GM21786 (cell line): Measurements from ENCODE around the gene FGF4.

Experiments
- ATAC-seq: cut with Tn5 transposase; IDR thresholded peaks from one replicate; pipeline ENCODE4 v1.9.1; 2021; ENCODE audit not compliant: unreplicated experiment

Gene FGF4

GRCh38 chr11:69775163-69775755, at the start of gene FGF4:
Gene FGF4, minus strand, starts transcription at chr11:69775341. Its CDS starts 257 bp downstream, at chr11:69775084.
- ATAC-seq: no peak

DNA sequence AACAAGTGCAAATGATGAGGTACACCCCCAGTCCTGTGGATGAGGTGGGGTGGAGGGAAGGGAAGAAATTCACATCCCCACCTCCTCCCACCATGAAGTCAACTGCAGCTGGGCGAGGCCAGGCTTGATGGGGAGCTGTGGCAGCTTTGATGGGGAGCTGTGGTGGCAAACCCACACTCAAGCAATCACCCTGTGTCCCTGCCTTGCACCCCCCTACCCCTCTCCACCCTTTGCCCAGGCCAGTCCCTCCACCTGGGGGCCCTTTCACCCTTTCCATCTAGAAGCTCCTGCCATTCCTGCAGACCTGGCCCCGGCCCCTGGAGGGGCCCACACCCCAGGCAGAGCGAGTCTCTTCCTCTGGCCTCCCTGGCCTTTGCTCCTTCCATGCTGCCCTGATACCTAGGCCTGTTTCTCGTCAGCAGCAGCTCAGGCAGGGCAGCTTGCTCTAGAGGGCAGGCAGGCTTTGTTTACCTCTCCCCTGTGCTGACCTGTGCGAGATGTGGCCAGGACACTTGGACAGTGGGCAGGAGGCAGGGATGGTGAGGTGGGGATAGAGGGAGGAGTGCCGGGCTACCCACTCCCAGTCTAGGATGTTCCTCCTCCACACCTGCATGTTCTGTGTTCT, 48.6 kb upstream of the FGF4 start:
- ATAC-seq: no peak

GRCh38 chr11:69822676-69823494, 47.7 kb upstream of the FGF4 start:
- no peak for ATAC-seq

GRCh38 chr11:69821511-69822040, 46.4 kb upstream of the FGF4 start:
- no peak for ATAC-seq

DNA sequence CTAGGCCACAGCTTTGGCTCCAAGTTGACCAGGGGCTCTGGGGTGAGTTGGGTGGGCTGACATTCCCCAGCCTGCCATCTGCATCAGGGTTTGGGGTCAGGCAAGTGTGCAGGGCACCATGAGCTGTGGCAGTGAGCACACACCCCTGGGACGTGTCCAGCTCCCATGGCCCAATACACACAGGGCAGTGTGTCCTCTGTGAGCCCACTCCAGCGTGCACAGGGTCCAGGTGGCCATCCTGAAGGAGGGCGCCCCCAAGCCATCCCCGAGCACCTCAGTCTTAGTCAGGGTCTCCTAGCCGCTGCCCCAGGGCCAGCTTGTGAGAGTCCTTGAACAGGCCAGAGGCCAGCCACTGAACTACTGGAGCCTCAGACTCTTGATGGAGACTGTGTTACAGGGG, 45.3 kb upstream of the FGF4 start:
- no peak for ATAC-seq

DNA sequence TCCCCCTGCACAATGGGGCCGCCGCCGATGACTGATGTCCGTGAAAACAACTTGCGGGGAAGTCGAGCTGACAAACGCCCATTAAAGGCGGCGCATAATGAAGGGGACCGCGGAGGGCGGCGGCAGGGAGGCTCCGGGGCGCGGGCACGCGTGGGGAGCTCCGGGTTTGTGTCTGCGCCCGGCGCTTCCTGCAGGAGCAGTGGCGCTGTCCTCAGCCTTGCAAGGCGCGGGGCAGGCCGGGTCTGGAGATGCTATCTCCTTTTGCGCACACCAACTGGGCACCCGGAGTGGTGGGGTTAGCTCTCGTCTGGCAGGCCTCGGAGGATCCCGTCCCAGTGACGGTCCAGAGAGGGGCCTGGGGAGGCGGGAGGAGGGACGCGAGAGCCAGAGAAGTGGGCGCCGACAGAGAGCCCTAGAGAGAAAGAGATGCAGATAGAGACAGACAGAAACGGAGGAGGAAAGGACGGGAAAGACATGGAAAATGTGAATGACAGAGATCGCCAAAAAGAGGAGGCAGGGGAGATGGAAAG, 44.5 kb upstream of the FGF4 start:
- ATAC-seq: no peak

DNA sequence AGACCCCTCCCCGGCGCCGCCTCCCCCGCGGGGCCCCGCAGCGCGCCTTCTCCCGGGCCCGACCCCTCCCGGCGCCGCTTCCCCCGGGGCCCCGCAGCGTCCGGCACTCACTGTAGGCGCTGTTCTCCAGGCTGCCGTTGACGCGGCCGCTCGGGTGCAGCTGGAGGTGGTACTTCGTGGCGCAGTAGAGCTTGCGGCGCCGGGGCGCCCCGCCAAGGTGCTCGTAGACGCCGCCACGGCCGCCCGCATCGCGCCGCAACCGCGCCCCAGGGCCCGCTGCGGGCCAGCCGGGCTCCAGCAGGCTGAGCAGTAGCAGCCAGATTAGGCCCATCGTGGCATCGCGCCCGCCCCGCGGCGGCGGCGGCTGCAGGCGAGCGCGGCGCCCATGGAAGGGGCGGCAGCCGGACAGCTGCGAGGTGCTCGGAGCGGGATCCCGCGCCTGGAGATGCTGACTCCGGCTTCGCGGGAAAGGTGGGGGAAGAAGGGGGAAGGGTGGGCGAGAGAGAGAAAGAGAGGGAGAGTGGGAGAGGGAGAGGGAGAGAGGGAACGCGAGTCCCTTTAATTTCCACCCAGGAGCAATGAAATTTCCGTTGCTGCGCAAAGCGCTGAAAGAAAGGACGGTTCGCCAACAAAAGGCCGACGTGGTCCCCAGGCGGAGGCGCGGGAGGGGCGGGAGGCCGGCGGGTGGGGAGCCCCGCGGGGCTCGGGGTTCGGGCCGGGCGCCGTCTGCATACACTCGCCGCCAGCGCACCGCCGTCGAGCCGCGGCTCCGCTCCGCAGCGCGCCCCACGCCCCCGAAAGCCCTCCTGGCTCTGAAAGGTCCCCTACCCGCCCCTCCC, 43.7 kb upstream of the FGF4 start, which contains the start of gene FGF3:
Gene FGF3 (minus strand): TSS at position 814 of the 839 bp plus-strand sequence. CDS start 483 bp downstream, at position 331.
- no peak for ATAC-seq

DNA sequence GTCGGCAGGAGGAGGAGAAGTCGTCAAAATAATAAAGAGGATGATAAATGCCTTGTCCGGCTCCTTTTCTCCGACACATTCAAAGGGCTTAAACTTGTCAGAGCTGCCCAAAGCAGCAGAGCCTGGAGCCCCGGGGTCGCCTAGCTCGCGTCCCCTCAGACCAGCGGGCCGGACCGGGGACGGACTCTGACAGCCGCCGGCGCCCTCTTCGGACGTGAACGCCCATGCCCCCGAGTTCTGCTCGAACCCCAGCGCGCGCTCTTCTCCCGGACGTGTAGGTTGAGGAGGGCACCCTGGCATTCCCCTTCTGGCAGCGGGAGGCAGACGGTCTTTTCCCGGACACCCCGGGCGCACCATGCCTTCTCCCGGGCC, 43.1 kb upstream of the FGF4 start:
- no peak for ATAC-seq

- ATAC-seq: no peak
These were observed 42.4 kb upstream of the FGF4 start for GRCh38 chr11:69817265-69818230.

DNA sequence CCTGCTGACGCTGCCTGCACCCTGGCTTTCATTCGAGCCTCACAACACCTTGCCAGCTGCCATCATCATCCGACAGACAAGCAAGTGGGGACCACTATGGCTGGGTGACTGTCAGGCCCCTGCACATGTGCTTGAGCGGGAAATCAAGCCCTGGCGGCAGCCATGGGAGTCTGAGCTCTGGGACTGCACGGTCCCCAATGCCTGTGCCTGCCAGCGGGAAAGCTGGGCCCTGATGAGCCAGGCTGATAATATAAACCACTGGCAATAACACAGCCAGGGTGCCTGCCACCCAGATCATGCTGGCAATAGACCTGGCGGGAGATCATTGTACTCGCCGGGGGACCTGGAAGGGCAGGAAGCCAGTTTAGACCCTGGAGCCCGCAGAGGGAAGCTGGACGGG, 41.5 kb upstream of the FGF4 start:
- ATAC-seq: no peak

GRCh38 chr11:69815973-69816372, 40.8 kb upstream of the FGF4 start:
- no peak for ATAC-seq

DNA sequence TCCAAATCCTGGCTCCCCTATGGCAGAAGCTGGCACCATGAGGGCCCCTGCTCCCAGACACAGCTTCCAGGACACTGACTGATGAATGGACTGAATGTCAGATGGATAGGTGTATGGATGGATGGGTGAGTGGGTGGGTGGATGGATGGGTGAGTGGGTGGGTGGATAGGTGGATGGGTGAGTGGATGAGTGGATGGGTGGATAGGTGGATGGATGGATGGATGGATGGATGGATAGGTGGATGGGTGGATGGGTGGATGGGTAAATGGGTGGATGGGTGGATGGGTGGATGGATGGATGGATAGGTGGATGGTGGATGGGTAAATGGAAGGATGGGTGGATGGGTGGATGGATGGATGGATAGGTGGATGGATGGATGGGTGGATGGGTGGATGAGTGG, 39.8 kb upstream of the FGF4 start:
- no peak for ATAC-seq

- ATAC-seq: no peak
These were observed 39.3 kb upstream of the FGF4 start for GRCh38 chr11:69814411-69814810.

DNA sequence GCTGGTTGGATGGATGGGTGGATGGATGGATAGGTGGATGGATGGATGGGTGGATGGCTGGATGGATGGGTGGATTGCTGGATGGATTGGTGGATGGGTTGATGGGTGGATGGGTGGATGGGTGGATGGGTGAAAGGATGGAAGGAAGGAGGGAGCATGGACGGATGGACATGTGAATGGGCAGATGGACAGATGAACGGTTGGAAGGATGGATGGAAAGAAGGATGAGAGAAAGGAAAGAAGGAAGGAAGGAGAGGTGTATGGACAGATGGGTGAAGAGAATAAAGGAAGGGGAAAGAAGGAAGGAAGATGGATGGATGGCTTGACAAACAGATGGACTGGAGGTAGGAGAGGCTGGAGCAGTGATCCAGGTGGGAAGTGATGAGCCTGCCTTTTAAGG, 38.7 kb upstream of the FGF4 start:
- ATAC-seq: no peak

GRCh38 chr11:69812946-69813345, 37.8 kb upstream of the FGF4 start:
- ATAC-seq: no peak

GRCh38 chr11:69812256-69812655, 37.1 kb upstream of the FGF4 start:
- ATAC-seq: no peak

- ATAC-seq: no peak
These were observed 36.3 kb upstream of the FGF4 start for GRCh38 chr11:69811431-69811830.

GRCh38 chr11:69810289-69811118, 35.4 kb upstream of the FGF4 start:
- no peak for ATAC-seq

DNA sequence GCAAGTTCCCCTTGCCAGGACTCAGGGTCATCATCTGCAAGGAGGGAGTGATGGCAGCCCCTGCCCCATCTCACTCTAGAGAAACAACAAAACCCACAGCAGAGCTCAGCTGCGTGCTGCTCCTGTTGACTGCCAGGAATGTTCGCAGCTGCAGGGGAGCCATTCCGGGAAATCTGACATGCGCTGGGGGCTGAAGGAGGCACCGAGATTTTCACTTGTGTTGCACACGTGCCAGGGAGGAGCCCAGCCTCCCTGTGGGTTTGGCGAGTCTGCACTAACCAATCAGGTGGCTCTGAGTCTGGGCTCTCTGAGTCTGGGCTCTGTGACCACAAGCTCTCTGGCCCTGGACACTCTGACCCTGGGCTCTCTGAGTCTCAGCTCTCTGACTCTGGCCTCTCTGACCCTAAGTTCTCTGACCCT, 33.5 kb upstream of the FGF4 start:
- no peak for ATAC-seq
